ENCODE data around the gene ZNF438.

Gene ZNF438

DNA sequence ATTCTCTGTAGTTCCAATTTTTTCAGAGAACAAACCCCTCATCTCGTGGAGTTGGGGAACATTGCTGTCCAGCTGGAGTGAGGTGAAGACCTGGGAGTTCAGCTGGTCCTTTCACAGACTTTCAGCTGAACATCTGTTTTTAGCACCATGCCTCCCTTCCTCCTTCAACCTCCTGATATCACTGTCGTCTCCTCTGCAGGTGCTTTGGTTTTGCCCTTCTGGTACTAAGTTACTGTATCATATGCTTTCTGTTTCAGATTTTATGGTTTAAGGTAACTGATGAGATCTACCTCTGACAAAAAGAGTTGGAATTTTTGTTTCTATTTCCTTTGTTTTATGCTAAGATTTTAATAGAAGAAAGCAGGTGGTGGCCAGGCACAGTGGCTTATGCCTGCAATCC is 102.9 kb downstream of the ZNF438 start:
- TF ChIP-seq ZFX (IDR thresholded peaks at IDR 0.05), result no peak
- TF ChIP-seq, protein P1, sequence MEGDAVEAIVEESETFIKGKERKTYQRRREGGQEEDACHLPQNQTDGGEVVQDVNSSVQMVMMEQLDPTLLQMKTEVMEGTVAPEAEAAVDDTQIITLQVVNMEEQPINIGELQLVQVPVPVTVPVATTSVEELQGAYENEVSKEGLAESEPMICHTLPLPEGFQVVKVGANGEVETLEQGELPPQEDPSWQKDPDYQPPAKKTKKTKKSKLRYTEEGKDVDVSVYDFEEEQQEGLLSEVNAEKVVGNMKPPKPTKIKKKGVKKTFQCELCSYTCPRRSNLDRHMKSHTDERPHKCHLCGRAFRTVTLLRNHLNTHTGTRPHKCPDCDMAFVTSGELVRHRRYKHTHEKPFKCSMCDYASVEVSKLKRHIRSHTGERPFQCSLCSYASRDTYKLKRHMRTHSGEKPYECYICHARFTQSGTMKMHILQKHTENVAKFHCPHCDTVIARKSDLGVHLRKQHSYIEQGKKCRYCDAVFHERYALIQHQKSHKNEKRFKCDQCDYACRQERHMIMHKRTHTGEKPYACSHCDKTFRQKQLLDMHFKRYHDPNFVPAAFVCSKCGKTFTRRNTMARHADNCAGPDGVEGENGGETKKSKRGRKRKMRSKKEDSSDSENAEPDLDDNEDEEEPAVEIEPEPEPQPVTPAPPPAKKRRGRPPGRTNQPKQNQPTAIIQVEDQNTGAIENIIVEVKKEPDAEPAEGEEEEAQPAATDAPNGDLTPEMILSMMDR (conservative IDR thresholded peaks at IDR 0.05), result no peak
- H3K27ac ChIP-seq, result no peak overlapping the region

DNA sequence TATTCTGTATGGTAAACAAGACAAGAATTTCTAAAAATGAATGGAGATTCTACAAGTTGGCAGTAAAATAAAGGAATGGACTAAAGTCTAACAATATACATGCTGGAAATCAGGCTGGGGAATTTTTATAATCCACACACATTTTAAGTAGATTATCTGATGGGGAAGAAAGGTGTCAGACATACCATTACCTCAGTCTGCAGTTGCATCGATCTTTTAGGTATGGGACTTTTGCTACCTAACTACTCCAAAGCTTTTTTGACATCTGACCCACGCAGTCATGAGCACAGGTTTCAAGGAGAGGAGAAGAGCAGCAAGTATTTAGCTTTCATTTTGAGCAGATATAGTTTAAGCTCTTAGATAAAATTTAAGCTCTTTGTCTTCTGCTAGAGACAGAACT is 113.0 kb downstream of the ZNF438 start:
- TF ChIP-seq, protein P1 (conservative IDR thresholded peaks at IDR 0.05), result no peak
- H3K27ac ChIP-seq, result no peak overlapping the region

DNA sequence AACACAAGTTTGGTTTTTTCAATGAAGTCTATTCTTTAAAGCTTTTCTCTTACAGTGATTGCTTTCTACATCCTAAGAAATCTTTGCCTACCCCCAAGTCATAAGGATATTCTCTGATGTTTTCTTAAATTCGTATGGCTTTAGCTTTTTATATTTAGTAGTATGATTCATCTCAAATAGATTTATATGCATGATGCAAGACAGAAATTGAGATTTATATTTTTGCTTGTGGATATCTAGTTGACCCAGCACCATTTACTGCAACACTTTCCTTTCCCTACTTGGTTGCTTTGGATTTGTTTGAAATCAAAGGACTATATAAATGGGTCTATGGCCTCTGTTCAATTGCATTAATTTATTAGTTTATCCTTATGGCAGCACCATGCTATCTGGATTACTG is 113.9 kb downstream of the ZNF438 start:
- TF ChIP-seq ZFX (IDR thresholded peaks at IDR 0.05), result no peak
- no peak overlapping the region for H3K27ac ChIP-seq

DNA sequence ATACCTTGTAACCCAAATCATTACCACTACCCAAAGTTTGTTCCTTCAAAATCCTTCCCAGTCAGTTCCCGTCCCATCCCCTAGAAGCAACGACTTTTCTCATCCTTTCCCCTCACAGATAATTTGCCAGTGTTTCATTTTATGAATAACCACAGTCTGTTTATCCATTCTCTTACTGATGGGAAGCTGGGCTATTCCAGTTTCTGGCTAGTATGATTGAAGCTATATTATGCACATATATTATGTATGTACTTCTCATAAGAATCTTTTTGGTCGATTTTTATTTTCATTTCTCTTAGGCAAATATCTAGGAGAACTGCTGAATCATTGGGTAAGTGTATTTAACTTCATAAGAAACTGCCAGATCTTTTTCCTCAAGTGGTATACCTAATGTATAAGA is 114.6 kb downstream of the ZNF438 start:
- TF ChIP-seq, protein P1 (conservative IDR thresholded peaks at IDR 0.05), result no peak
- TF ChIP-seq ZFX (IDR thresholded peaks at IDR 0.05), result no peak
- H3K27ac ChIP-seq, result no peak overlapping the region

DNA sequence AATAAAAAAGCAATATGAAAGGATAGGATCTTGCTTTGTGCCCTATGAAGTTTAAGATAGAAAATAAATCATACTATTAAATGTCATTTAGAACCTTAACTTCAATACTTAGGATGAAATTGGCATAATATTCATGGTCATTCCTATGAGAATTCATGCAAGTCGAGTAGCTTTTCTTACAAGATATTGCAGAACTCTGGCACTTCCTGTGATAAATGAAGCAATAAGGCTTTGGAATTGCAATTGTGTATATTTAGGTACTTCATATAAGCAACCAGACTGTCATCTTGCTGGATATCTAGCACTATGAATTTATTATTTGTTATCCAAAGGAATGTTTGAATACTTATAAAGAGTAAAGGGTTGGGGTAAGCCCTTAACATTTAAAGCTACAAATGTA is 116.5 kb downstream of the ZNF438 start:
- no peak for TF ChIP-seq ZFX (IDR thresholded peaks at IDR 0.05)
- TF ChIP-seq, protein P1 (conservative IDR thresholded peaks at IDR 0.05), result no peak
- no peak overlapping the region for H3K27ac ChIP-seq

DNA sequence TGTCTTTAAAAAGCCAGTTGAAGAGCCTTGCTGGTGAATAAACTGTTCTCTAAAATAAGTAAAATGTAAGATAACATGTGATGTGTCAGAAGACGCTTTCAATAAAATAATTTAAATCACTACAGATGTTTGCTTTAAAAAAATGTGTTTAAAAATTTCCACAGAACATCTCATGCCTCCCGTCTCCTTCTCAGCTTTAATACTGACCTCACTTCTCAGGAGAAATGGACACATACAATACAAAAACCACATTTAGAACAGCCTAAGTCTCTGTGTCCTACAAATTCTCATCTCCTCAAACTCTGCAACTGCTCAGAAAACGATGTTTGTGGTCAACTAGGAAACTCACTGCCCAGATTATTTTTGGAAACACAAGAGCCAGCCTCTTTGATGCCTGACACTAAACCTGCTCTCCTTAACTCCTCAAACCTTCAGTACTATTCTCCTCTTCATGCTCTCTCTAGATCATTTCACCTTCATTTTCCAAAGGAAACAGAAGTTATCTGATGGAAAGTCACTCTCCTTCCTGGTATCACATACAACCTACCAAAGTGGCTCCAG is 120.3 kb downstream of the ZNF438 start:
- H3K27ac ChIP-seq, result no peak overlapping the region
- TF ChIP-seq ZFX (IDR thresholded peaks at IDR 0.05), result no peak
- TF ChIP-seq, protein P1 (conservative IDR thresholded peaks at IDR 0.05), result no peak

DNA sequence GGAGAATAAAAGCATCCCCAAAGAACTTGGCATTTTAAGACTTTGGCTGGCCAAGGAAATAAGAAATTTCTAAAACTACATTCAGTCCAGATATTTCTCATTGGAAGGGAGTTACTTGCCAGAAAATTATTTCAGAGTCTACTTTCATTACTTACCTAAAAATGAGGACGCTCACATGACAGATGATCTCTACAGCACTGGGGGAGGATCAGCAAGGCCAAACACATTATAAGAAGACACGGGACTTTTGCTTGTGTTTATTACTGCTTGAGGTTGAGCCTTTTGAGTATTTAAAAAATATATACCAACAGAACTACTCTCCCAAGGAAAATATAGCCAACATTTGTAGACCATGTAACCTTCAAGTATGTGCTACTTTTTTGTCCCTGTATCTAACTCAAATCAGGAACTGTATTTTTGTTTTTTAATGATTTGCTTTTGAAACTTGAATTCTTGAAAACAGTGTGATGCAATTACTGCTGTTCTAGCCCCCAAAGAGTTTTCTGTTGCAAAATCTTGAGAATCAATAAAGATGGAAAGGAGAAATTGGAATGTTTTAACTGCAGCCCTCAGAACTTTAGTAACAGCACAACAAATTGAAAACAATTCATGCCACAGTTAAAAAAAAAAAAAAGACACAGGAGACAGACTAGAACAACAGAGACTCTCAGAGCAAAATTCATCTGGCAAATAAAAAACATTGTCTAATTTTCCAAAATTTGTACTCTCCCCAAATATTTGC is 128.1 kb downstream of the ZNF438 start:
- no peak overlapping the region for H3K27ac ChIP-seq
- TF ChIP-seq, protein P1 (conservative IDR thresholded peaks at IDR 0.05), result no peak
- TF ChIP-seq ZFX (IDR thresholded peaks at IDR 0.05), result no peak
